GM21515 (cell line): Measurements from ENCODE around the gene CASD1.

Experiments
- ATAC-seq: cut with Tn5 transposase; IDR thresholded peaks from one replicate; pipeline ENCODE4 v1.9.1; 2021; ENCODE audit not compliant: unreplicated experiment

Gene CASD1

GRCh38 chr7:94509264-94509886 lies at the start of gene CASD1:
TSS of gene CASD1 (plus strand) at chr7:94509809. CDS start at chr7:94510085, 276 bp downstream.
- ATAC-seq: peak; percentile 65

- no peak for ATAC-seq
These were observed 43.1 kb upstream of the CASD1 start for GRCh38 chr7:94466516-94466915.

- no peak for ATAC-seq
These were observed 38.0 kb upstream of the CASD1 start for GRCh38 chr7:94471604-94472003.

- ATAC-seq: no peak
These were observed 37.0 kb upstream of the CASD1 start for GRCh38 chr7:94472608-94473007.

GRCh38 chr7:94476251-94476840 lies 33.3 kb upstream of the CASD1 start:
- ATAC-seq: no peak

GRCh38 chr7:94477878-94478277 lies 31.7 kb upstream of the CASD1 start:
- no peak for ATAC-seq

GRCh38 chr7:94478648-94479214 lies 30.9 kb upstream of the CASD1 start:
- ATAC-seq: no peak

- ATAC-seq: no peak
These were observed 28.3 kb upstream of the CASD1 start for GRCh38 chr7:94481279-94481678.

- ATAC-seq: no peak
These were observed 26.8 kb upstream of the CASD1 start for GRCh38 chr7:94482796-94483195.

- ATAC-seq: no peak
These were observed 25.8 kb upstream of the CASD1 start for GRCh38 chr7:94483843-94484242.

- ATAC-seq: no peak
These were observed 23.4 kb upstream of the CASD1 start for GRCh38 chr7:94486216-94486615.

- no peak for ATAC-seq
These were observed 18.2 kb upstream of the CASD1 start for GRCh38 chr7:94491410-94491809.

- ATAC-seq: peak; percentile 98
These were observed 17.0 kb upstream of the CASD1 start for GRCh38 chr7:94492601-94493000.

GRCh38 chr7:94497874-94498670 lies 11.5 kb upstream of the CASD1 start:
- no peak for ATAC-seq

GRCh38 chr7:94498918-94499317 lies 10.7 kb upstream of the CASD1 start:
- ATAC-seq: no peak

GRCh38 chr7:94507462-94507861 lies 2.1 kb upstream of the CASD1 start:
- ATAC-seq: no peak

GRCh38 chr7:94507962-94508361 lies 1.6 kb upstream of the CASD1 start:
- ATAC-seq: no peak

GRCh38 chr7:94509887-94510581 lies 425 bp downstream of the CASD1 start:
- ATAC-seq: peak; percentile 75

GRCh38 chr7:94510582-94511496 lies 1.2 kb downstream of the CASD1 start:
- ATAC-seq: no peak

GRCh38 chr7:94511718-94512117 lies 2.1 kb downstream of the CASD1 start:
- no peak for ATAC-seq
